GM19372 (cell line): ENCODE measurements around the gene ZNF148.
"Not testable (repeated sequence)": the region's sequence is repeated elsewhere in the genome, so short reads cannot be mapped to it uniquely, and the experiment has no call there.

Experiments used
- ATAC-seq: cut with Tn5 transposase; IDR thresholded peaks from one replicate; pipeline ENCODE4 v1.9.1; 2021; ENCODE audit warnings: mild to moderate bottlenecking, low read depth, moderate library complexity; ENCODE audit not compliant: unreplicated experiment

Gene ZNF148, protein sequence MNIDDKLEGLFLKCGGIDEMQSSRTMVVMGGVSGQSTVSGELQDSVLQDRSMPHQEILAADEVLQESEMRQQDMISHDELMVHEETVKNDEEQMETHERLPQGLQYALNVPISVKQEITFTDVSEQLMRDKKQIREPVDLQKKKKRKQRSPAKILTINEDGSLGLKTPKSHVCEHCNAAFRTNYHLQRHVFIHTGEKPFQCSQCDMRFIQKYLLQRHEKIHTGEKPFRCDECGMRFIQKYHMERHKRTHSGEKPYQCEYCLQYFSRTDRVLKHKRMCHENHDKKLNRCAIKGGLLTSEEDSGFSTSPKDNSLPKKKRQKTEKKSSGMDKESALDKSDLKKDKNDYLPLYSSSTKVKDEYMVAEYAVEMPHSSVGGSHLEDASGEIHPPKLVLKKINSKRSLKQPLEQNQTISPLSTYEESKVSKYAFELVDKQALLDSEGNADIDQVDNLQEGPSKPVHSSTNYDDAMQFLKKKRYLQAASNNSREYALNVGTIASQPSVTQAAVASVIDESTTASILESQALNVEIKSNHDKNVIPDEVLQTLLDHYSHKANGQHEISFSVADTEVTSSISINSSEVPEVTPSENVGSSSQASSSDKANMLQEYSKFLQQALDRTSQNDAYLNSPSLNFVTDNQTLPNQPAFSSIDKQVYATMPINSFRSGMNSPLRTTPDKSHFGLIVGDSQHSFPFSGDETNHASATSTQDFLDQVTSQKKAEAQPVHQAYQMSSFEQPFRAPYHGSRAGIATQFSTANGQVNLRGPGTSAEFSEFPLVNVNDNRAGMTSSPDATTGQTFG

DNA sequence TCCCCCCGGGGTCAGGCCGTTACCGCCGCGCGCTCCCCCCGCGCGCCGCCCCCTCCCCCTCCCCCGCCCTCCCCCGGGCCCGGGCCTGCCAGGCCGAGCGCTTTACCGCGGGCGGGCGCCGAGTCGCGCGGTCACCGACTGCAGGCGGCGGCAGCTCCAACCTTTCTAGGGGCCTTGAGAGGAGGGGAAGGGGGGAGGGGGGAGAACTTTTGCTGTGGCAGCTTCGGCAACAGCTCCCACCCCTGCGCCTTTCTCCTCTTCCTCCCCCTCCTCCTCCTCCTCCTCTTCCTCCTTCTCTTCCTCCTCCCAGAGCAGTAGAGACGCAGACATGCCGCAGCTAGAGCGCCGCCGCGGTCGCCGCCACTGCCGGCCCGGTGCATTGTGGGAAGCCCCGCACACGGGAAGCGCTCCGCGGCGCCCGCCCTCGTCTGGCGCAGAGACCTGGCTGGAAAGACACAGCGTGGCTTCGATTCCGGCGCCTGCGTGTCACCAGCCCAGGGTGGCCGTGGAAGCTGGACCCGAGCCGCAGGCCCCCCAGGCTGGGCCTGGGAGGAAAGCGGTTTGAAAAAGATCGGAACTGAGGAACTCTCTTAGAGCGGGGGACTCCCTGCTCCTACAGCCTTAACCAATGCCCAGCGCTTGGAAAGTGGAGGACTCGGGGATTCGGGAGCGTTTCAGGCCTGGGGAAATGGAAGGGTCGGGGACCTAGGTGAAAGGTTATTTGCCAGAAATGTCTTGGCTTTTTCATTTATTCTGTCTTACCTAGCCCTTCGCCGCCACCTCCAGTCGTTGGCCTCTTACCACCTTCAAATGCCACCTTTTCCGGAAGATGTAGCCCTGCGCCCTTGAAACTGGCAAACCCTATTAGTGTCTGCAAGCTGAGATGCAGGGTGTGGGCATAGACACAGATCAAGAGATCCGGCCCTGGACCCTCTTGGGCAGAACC, at the start of gene ZNF148:
TSS of gene ZNF148 (minus strand) at position 330 of the 946 bp plus-strand sequence. CDS start 61,685 bp downstream, outside the sequence.
- peak; percentile 88 for ATAC-seq

DNA sequence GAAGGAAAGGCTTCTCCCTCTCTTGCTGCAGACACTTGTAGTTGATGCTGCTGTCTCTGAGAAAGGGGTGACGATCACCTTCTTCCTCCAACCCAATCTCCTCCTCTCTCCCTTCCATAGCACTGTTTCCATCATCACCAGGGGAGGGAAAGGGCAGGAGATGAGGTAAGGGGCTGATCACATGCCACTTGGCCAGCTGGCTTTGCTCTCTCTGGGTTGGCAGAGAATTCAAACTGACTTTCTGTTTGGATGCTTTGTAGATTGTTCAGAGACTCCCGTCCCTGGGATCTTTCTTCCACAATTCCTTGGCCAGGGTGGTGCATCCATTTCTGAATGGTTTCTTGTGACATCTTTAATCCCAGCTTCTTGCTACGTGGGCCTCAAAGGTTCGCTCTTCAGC, 43.2 kb upstream of the ZNF148 start:
- no peak for ATAC-seq

DNA sequence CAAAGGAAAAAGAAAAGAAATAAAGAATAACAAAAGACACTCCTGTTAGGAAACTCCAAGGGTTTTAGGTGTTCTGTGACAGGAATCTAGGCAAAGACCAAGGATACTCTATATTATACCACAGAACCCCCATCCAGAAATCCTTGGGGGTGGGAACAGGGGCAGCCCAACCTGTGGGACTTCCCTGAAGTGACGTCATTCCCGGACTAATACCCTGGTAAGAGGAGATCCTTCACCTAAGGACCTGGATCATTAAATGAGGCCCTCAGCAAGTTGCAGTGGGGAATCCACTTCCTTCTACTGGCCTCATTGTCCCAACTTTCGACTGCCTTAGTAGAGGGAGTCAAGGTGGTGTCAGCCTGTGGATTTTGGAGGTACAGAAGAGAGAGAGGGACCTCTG, 41.1 kb upstream of the ZNF148 start:
- no peak for ATAC-seq

DNA sequence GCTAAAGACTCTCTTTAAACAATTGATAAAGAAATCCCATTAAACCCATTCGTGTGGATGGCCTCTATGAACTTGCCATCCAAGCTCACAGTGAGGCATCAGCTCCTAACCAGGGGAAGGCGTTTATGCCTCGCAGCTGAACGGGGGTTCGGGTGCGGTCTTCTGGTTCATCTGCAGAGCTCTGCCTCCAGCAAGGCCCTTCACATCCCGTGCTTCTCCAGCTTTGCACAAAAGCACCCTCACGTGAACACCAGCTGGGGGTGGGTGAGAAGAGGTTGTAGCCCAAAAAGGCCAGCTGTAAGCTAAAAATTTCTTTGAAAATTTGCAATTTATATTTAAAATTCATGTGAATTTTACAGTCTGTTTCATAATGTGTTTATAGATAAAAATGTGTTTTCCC, 39.5 kb upstream of the ZNF148 start:
- no peak for ATAC-seq

DNA sequence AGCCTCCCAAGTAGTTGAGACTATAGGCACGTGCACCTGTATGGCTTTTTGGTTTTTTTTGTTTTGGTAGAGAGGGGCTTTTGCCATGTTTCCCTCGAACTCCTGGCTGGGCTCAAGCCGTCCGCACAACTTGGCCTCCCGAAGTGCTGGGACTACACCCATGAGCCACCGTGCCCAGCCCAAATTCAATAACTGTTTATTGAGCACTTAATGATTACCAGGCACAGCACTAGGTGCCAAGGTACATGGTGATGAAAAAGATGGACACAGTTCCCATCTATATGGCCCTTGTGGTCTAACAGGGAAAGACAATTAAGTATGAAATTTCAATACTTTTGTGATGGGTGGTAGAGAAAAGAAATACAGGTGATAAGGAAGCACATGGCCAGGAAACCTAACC, 35.8 kb upstream of the ZNF148 start:
- ATAC-seq, result no peak

DNA sequence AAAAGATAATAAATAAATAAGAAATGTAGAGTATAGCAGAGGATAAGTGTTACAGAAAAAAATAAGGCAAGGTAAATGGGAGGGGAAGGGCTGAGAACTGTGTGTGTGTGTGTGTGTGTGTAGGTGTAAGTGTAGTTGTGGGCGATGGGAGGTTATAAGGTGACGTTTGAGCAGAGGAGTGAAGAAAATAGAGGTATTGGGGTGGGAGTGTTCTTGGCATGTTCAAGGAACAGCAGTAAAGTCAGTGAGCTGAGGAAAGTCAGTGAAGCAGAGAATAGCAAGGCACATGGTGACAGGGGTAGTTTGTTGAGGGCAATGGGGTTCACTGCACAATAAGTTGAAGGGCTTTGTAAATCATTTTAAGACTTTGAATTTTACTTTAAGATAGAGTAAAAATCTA, 30.9 kb upstream of the ZNF148 start:
- no peak for ATAC-seq

DNA sequence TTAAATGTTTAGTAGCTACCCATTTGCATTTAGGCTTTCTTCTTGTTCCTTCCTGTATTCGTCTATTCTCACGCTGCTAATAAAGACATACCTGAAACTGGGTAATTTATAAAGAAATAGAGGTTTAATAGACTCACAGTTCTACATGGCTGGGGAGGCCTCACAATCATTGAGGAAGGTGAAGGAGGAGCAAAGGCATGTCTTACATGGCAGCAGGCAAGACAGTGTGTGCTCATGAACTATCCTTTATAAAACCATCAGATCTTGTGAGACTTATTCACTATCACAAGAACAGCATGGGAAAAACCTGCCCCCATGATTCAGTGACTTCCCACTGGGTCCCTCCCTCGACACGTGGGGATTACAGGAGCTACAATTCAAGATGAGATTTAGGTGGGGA, 30.4 kb upstream of the ZNF148 start:
- ATAC-seq, result not testable (repeated sequence)

DNA sequence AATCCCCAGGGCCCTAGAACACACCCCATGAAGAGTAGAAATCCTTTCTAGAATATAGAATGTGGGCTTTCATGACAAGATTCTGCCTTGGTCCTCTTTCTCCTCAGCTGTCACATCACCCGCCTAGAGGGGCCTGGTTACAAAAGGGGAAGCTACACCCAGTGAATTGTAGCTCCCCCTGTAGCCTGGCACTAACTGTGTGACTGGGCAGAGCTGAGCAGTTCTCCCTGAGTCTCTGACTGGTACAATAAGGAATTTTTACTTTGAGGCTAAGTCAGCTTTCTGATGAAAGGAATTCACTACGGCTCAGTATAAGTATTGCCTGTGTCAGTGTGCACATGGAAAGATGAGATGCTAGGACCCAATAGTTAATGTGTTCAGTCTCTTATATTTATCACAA, 28.7 kb upstream of the ZNF148 start:
- ATAC-seq, result no peak

DNA sequence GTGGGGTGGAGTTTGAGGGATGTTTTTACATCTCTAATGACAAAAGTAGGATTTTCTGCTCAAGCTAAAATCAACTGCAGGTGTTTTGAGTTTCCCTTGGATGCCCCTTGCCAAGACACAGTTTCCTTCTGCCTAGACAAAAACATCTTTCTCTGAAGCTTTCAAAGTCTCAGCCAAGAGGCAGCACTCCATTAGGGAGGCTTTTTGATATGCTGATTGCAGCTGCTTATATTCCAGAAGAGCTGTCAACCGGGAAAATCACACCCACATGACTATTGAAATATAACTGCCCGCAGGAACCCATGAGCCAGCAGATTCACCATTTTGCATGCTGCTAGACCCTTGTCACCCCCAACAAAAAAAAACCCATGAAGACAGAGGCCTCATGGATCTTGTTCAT, 27.5 kb upstream of the ZNF148 start:
- no peak for ATAC-seq

DNA sequence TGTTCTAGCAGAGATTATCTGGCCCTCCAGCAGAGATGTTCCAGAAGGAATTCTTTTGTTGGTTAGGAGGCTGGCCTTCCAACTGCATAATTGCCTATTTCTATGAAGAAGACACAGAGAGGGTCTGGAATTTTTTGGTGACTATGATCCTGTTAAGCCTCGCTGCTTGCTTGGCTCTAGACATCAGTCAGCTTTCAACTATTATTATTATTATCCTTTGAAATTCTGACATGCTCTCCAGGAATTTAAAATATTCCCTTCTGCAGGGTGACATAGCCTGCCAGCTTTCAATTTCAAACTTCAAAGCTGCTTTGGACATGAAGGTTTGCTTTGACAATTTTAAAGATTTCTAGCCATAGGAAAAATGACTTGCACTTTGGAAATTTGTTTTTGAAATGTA, 26.3 kb upstream of the ZNF148 start:
- no peak for ATAC-seq

DNA sequence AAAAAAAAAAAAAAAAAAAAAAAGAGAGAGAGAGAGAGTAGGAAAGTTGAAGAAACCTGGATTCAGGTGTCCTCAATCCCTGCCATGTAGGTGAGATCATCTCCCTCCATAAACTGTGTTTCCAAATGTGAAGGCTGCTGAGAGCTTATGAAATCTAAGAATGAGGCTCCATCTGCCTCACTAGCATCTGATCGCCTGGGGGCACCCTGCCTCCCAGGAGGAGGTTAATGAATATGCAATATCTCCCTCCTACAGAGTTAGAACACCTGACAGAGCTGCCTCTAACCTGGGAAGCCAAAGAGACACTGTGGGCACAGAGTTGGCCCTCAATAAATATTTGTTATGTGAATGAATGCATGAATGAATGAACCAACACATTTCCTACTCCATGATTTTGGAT, 23.8 kb upstream of the ZNF148 start:
- no peak for ATAC-seq

DNA sequence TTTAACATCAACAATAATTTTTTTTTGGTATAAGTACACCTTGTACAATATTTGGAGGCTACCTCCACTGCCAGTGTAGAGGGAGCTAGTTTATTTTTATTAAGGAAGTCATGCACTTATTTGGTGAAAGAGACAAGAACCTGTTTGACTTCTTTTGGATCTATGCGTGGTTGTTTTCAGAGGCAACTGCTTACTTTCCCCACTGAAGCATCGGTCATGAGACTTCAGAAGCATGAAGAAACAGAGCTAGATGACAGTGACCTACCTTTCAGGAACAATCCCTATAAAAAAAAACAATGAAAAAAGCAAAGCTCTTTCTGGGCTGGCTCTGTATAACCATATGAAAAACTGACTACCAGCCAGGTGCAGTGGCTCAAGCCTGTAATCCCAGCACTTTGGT, 20.0 kb upstream of the ZNF148 start:
- no peak for ATAC-seq

DNA sequence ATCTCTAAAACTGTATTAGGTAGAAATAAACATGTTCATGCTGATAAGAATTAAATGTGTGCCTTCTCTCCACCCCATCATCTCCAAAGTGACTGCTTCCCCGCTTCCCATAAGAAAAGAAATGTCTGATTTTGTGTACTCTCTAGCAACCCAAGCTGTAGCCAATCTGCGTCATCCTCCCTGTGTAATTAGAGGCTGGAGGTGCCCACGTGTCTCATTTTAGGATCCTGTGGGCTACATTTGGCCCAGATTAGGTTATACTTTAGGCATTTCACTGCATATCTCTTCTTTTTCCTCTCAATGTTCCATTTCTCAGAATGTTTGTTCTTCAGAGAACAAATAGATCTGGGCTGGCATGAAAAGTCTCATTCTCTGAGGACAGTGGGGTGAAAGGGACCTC, 19.3 kb upstream of the ZNF148 start:
- no peak for ATAC-seq

DNA sequence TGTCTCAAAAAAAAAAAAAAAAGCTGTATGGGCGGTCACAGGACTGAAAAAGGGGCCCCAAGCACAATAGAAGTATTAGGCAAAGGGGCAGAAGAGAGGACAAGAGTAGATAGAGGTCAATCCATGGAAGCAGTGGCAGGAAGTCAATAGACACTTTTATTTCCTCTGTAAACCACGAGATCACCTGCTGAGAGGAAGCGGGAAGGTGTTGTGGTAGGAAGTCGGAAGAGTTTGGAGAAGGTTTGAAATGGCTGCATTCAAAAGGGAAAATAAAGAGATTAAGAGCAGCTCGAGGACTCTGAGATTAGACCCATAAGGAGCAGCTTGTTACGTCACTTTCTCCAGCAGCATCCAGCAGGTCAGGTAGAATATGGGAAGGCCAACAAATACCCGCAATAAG, 14.2 kb upstream of the ZNF148 start:
- ATAC-seq, result no peak

DNA sequence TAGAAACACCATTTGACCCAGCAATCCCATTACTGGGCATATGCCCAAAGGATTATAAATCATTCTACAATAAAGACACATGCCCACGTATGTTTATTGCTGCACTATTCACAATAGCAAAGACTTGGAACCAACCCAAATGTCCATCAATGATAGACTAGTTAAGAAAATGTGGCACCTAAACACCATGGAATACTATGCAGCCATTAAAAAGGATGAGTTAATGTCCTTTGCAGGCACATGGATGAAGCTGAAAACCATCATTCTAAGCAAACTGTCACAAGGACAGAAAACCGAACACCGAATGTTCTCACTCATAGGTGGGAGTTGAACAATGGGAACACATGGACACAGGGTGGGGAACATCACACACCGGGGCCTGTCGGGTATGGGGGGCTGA, 13.2 kb upstream of the ZNF148 start:
- ATAC-seq, result not testable (repeated sequence)

DNA sequence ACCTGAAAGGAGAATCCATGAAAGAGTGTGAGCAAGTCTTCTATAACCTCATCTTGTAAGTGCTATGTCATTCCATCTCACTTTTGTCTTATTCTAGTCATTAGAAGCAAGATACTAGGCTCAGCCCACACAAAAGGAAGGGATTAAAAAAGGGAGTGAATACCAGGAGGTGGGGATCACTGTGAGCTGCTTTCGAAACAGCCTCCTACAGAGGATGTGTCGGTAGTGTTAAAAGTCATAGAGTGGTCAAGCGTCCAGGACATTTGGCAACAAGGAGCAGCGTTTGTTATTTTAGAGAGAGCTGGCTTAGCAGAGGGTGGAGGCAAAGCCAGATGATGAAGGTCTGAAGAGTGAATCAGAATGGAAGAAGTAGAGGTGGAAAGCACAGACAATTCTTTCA, 11.7 kb upstream of the ZNF148 start:
- ATAC-seq, result no peak

DNA sequence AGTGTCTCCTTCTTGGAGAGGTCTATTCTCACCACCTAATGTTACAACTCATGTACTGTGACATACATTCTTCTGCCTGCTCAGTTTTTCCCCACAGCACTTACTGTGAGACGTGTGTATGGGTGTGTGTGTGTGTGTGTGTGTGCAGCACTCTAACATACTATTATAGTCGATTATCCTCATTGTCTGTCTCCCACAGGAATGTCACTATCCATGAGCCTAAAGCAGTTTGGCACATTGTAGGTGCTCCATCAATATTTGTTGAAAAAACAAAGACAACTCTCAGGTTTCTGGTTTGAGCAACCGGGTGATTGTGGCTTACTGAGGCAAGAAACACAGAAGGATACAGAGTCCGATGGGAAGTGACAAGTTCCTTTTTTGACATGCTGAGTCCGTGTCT, 8.6 kb upstream of the ZNF148 start:
- no peak for ATAC-seq

DNA sequence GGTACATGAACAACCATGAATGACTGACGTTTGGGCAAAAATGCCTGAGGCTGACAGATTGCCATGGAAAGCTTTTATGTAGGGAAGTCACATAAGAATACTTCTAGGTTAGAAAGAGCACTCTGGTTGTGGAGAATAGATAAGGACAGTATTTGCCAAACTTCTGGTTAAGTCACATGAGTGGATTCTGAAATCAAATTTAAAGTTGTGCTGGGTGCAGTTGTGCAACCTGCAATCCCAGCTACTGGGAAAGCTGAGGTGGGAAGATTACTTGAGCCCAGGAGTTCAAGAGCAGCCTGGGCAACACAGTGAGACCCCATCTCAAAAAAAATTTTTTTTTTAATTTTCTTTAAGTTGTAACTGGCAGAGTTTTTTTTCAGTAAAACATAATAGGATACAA, 7.2 kb upstream of the ZNF148 start:
- no peak for ATAC-seq

DNA sequence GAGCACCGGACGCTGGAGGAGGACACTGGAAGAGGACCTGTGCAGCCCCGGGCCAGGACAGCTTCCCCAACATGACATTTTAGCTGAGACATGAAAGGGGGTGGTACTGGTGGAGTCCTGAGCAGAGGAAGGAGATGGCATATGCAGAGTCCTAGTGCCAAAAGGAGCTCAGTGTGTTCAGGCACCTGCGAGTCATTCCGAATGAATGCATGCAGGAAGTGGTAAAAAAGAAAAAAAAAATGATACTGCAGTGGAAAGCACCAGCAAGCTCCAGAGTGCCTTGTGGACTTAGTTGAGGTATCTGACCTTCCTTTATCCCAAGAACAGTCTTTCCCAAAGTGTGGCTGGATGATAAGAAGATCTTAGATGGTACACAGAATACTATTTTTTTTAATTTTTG, 6.6 kb upstream of the ZNF148 start:
- ATAC-seq, result no peak

DNA sequence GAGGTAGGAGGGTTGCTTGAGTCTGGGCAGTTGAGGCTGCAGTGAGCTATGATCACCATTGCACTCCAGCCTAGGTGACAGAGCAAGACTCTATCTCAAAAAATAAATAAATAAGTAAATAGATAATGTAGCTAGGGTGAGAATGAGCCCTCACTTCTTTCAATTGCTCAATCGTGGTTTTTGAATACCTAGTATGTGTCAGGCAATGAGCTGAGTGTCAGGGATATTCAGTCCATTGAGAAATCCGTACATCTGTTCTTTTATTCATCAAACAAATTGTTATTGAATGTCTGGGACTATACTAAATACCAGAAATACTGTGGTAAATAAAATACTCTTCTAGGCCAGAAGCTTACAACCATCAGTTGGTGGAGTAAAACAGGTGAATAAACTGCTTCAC, 6.2 kb upstream of the ZNF148 start:
- no peak for ATAC-seq

DNA sequence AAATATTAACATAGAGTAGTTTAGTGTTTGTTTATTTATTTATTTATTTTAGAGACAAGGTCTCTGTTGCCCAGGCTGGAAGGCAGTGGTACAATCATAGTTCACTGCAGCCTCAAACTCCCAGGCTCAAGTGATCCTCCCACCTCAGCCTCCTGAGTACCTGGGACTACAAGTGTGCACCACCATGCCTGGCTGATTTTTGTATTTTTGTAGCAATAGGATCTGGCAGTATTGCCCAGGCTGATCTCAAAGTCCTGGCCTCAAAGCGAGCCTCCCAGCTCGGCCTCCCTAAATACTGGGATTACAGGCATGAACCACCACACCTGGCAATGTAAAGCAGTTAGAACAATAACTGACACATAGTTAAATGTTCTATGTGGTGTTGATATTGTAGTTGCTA, 4.4 kb upstream of the ZNF148 start:
- ATAC-seq, result no peak
